Measurements from ENCODE around the gene DMTF1. TPM values are rescaled to one million over a fixed set of nuclear protein-coding genes. Genes with fewer than 3 reads are reported as not detected.
"Not testable (repeated sequence)": the region's sequence is repeated elsewhere in the genome, so short reads cannot be mapped to it uniquely, and the experiment has no call there.

DMTF1 gene
- polyA plus RNA-seq, 1 experiment, result 61.1 TPM

GRCh38 chr7:87226495-87226894 is 74.2 kb downstream of the DMTF1 start:
- no peak for TF ChIP-seq CTCF (IDR thresholded peaks at IDR 0.05; ENCODE audit: insufficient read depth, low read depth, low read length)
- ChIA-PET CTCF (interaction anchor here (0.9 kb wide), 1 partner anchor 301 kb away, joined by 3 read pairs; no protein-coding TSS in a partner anchor), POLR2A (no interaction called here)
- Histone ChIP-seq H3K4me3 (ENCODE audit: low read depth, low read length) (no peak overlapping the region), H3K27me3 (ENCODE audit: control insufficient read depth, insufficient read depth, low read length) (0 out of 2 replicates have a peak, but pooled peaks cover 1% of the 10 kb centered on the region), H3K36me3 (ENCODE audit: control insufficient read depth, insufficient read depth, low read length) (no peaks in the 10 kb centered on the region)
- DNase-seq (ENCODE audit: low read depth), result no peak

GRCh38 chr7:87231258-87231657 is 79.0 kb downstream of the DMTF1 start:
- no peak for DNase-seq (ENCODE audit: low read depth)
- CTCF ChIA-PET, result no interaction called here
- H3K36me3 ChIP-seq (ENCODE audit: control insufficient read depth, insufficient read depth, low read length), result no peaks in the 10 kb centered on the region
- TF ChIP-seq CTCF (IDR thresholded peaks at IDR 0.05; ENCODE audit: insufficient read depth, low read depth, low read length), result no peak
- POLR2A ChIA-PET, result no interaction called here
- peaks cover 1% of the 10 kb centered on the region; the same call in 1 of the 2 replicates for H3K27me3 ChIP-seq (ENCODE audit: control insufficient read depth, insufficient read depth, low read length)
- no peak overlapping the region for H3K4me3 ChIP-seq (ENCODE audit: low read depth, low read length)

DNA sequence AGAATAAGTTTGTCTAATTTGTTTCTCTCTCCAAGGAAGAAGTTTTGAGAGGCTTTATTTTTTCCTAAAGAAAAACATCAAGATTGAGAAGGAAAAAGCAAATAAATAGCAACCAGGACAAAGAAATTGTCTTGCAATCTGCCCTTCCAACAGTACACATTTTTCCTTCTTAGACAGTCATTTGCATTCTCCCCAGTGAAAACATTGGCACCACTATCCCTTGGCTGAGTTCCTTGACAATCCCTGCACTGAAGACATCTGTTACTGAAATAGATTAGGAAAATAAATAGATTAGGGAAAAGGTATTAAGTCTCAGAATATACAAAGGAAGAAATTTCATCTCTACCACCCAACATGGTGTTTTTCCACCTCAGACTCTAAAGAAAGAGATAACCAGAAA is 79.5 kb downstream of the DMTF1 start:
- H3K36me3 ChIP-seq (ENCODE audit: control insufficient read depth, insufficient read depth, low read length), result no peaks in the 10 kb centered on the region
- TF ChIP-seq CTCF (IDR thresholded peaks at IDR 0.05; ENCODE audit: insufficient read depth, low read depth, low read length), result no peak
- H3K27me3 ChIP-seq (ENCODE audit: control insufficient read depth, insufficient read depth, low read length), result no peaks in the 10 kb centered on the region; the same call in 1 of the 2 replicates
- ChIA-PET POLR2A (no interaction called here), CTCF (no interaction called here)
- H3K4me3 ChIP-seq (ENCODE audit: low read depth, low read length), result no peak overlapping the region
- DNase-seq (ENCODE audit: low read depth), result no peak

GRCh38 chr7:87234949-87235348 is 82.7 kb downstream of the DMTF1 start:
- POLR2A ChIA-PET, result no interaction called here
- TF ChIP-seq CTCF (IDR thresholded peaks at IDR 0.05; ENCODE audit: insufficient read depth, low read depth, low read length), result no peak
- CTCF ChIA-PET, result interaction anchor here (1.0 to 1.4 kb wide), 2 partner anchors 9 to 14 kb away, joined by 3 to 5 read pairs; no protein-coding TSS in a partner anchor
- DNase-seq (ENCODE audit: low read depth), result no peak
- Histone ChIP-seq H3K4me3 (ENCODE audit: low read depth, low read length) (no peak overlapping the region), H3K36me3 (ENCODE audit: control insufficient read depth, insufficient read depth, low read length) (no peaks in the 10 kb centered on the region), H3K27me3 (ENCODE audit: control insufficient read depth, insufficient read depth, low read length) (no peaks in the 10 kb centered on the region; the same call in none of the 2 replicates)

DNA sequence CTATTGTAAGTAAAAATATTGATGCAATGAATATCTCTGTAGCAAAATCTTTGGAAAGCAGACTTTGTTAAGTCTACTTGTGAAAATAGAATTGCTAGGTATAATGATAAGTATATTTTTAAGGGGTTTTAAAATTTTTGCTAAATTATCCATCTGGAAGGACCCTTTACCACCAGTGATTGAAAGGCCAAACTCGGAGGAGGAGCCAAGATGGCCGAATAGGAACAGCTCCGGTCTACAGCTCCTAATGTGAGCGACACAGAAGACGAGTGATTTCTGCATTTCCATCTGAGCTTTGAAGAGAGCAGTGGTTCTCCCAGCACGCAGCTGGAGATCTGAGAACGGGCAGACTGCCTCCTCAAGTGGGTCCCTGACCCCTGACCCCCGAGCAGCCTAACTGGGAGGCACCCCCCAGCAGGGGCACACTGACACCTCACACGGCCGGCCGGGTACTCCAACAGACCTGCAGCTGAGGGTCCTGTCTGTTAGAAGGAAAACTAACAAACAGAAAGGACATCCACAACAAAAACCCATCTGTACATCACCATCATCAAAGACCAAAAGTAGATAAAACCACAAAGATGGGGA is 86.3 kb downstream of the DMTF1 start:
- DNase-seq (ENCODE audit: low read depth); H3K36me3 ChIP-seq (ENCODE audit: control insufficient read depth, insufficient read depth, low read length); H3K27me3 ChIP-seq (ENCODE audit: control insufficient read depth, insufficient read depth, low read length); POLR2A ChIA-PET; H3K4me3 ChIP-seq (ENCODE audit: low read depth, low read length): not testable (repeated sequence)
- CTCF ChIA-PET, result interaction anchor here (1.4 kb wide), 1 partner anchor 308 kb away, joined by 5 read pairs; no protein-coding TSS in a partner anchor

DNA sequence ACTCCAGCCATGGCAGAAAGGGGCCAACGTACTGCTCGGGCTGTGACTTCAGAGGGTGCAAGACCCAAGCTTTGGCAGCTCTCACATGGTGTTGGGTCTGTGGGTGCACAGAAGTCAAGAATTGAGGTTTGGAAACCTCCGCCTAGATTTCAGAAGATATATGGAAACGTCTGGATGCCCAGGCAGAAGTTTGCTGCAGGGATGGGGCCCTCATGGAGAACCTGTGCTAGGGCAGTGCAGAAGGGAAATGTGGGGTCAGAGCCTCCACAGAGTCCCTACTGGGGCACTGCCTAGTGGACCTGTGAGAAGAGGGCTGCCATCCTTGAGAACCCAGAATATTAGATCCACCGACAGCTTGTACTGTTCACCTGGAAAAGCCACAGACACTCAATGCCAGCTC is 93.4 kb downstream of the DMTF1 start:
- CTCF ChIA-PET; POLR2A ChIA-PET; DNase-seq (ENCODE audit: low read depth); H3K4me3 ChIP-seq (ENCODE audit: low read depth, low read length); H3K27me3 ChIP-seq (ENCODE audit: control insufficient read depth, insufficient read depth, low read length); H3K36me3 ChIP-seq (ENCODE audit: control insufficient read depth, insufficient read depth, low read length): not testable (repeated sequence)

Small RNAs within 50 kb of the gene (small RNA-seq; reads per million reads assigned to genes)
- gene RF00019 (ENCODE audit: insufficient read length, low read depth, low replicate concordance), result not detected
- gene RF02271 (ENCODE audit: insufficient read length, low read depth, low replicate concordance), result not detected

Other genes with a start within 250 kb of the DMTF1 start
- 1.4 and 2.4 TPM in 2 replicates for gene ELAPOR2, start 92.8 kb upstream of the DMTF1 start, polyA plus RNA-seq (2011; rRNA removed)
- 23.6 and 34.6 TPM in 2 replicates for gene TMEM243, start 67.3 kb downstream of the DMTF1 start, polyA plus RNA-seq (2011; rRNA removed)
- gene CROT, start 193.2 kb downstream of the DMTF1 start, polyA plus RNA-seq (2011; rRNA removed), result 4.6 and 9.7 TPM in 2 replicates

Measured in BJ (cell line).